Measurements from ENCODE around the gene PSD4.

GRCh38 chr2:113201496-113202304 lies 27.9 kb downstream of the PSD4 start:
- no peak for TF ChIP-seq CTCF (IDR thresholded peaks at IDR 0.05; ENCODE audit: poor library complexity)
- no peak for TF ChIP-seq EZH2 (IDR thresholded peaks at IDR 0.05; ENCODE audit: borderline replicate concordance)
- TF ChIP-seq EZH2phosphoT487 (IDR thresholded peaks at IDR 0.05; ENCODE audit: low read depth, severe bottlenecking, unreplicated experiment), result no peak
